ENCODE data around the gene MRPL45. TPM values are rescaled to one million over a fixed set of nuclear protein-coding genes. Genes with fewer than 3 reads are reported as not detected.

Gene MRPL45
- total RNA-seq, 2 donors from 2014 or later, result 14.9 to 18.0 TPM

DNA sequence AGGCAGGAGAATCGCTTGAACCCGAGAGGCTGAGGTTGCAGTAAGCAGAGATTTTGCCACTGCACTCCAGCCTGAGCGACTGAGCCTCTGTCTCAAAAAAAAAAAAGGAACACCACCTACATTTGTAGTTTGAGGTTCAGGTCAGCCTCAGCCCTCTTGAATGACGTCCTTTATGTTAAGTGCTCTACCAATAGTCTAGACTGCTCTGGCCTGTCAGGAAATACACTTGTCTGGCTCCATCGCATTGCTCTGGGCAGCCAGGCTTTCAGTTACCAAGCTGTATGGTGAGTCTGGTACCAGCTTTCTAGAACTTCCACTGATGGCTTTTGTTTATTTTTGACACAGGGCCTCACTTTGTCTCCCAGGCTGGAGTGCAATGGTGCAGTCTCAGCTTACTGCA is 66.0 kb downstream of the MRPL45 start:
- intact Hi-C loops (cut with DNase I), result no loop called here
- DNase-seq (ENCODE audit: low spot score), result no peak

- intact Hi-C loops (cut with DNase I), result no loop called here
- no peak for DNase-seq (ENCODE audit: low spot score)
Observed at GRCh38 chr17:38364741-38365140, 67.8 kb downstream of the MRPL45 start.

GRCh38 chr17:38369124-38369886 is 72.3 kb downstream of the MRPL45 start:
- DNase-seq (ENCODE audit: low spot score), result no peak
- intact Hi-C loops (cut with DNase I), result no loop called here

Other genes starting within 250 kb of the MRPL45 start
- gene TBC1D3C, start 228.5 kb upstream of the MRPL45 start, total RNA-seq, result not detected
- not detected for gene TBC1D3E, start 169.2 kb upstream of the MRPL45 start, total RNA-seq
- not detected for gene TBC1D3, start 104.6 kb upstream of the MRPL45 start, total RNA-seq
- gene GPR179, start 46.8 kb downstream of the MRPL45 start, total RNA-seq, result under 1 TPM in 1 of 2 donors, not detected in 1; 0.05 TPM
- 10 to 100 TPM; 12.2 to 15.3 TPM for gene SOCS7, start 54.7 kb downstream of the MRPL45 start, total RNA-seq
- 10 to 100 TPM; 72.9 to 90.4 TPM for gene ARHGAP23, start 131.3 kb downstream of the MRPL45 start, total RNA-seq